ENCODE measurements around the gene IQGAP1. TPM values are rescaled to one million over a fixed set of nuclear protein-coding genes. Genes with fewer than 3 reads are reported as not detected.
"Not testable (repeated sequence)": the region's sequence is repeated elsewhere in the genome, so short reads cannot be mapped to it uniquely, and the experiment has no call there.

The IQGAP1 gene
- total and polyA plus RNA-seq, 9 of the 15 experiments (the other 6 are each of a cell fraction or from before 2014, with no cell fraction given): 37.6 to 143 (median 77.7) TPM

DNA sequence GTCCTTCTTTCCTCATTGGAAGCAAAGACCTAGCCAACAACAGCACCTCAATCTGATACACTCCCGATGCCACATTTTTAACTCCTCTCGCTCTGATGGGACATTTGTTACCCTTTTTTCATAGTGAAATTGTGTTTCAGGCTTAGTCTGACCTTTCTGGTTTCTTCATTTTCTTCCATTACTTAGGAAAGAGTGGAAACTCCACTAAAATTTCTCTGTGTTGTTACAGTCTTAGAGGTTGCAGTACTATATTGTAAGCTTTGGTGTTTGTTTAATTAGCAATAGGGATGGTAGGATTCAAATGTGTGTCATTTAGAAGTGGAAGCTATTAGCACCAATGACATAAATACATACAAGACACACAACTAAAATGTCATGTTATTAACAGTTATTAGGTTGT is 112.1 kb downstream of the IQGAP1 start (continued):
- TF ChIP-seq, protein P1, sequence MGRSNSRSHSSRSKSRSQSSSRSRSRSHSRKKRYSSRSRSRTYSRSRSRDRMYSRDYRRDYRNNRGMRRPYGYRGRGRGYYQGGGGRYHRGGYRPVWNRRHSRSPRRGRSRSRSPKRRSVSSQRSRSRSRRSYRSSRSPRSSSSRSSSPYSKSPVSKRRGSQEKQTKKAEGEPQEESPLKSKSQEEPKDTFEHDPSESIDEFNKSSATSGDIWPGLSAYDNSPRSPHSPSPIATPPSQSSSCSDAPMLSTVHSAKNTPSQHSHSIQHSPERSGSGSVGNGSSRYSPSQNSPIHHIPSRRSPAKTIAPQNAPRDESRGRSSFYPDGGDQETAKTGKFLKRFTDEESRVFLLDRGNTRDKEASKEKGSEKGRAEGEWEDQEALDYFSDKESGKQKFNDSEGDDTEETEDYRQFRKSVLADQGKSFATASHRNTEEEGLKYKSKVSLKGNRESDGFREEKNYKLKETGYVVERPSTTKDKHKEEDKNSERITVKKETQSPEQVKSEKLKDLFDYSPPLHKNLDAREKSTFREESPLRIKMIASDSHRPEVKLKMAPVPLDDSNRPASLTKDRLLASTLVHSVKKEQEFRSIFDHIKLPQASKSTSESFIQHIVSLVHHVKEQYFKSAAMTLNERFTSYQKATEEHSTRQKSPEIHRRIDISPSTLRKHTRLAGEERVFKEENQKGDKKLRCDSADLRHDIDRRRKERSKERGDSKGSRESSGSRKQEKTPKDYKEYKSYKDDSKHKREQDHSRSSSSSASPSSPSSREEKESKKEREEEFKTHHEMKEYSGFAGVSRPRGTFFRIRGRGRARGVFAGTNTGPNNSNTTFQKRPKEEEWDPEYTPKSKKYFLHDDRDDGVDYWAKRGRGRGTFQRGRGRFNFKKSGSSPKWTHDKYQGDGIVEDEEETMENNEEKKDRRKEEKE (IDR thresholded peaks at IDR 0.05; ENCODE audit: borderline replicate concordance in 1 of 2, control insufficient read depth in 1 of 2, low read depth in 2 of 2, low read length in 1 of 2): no peak
- TF ChIP-seq, protein P2, sequence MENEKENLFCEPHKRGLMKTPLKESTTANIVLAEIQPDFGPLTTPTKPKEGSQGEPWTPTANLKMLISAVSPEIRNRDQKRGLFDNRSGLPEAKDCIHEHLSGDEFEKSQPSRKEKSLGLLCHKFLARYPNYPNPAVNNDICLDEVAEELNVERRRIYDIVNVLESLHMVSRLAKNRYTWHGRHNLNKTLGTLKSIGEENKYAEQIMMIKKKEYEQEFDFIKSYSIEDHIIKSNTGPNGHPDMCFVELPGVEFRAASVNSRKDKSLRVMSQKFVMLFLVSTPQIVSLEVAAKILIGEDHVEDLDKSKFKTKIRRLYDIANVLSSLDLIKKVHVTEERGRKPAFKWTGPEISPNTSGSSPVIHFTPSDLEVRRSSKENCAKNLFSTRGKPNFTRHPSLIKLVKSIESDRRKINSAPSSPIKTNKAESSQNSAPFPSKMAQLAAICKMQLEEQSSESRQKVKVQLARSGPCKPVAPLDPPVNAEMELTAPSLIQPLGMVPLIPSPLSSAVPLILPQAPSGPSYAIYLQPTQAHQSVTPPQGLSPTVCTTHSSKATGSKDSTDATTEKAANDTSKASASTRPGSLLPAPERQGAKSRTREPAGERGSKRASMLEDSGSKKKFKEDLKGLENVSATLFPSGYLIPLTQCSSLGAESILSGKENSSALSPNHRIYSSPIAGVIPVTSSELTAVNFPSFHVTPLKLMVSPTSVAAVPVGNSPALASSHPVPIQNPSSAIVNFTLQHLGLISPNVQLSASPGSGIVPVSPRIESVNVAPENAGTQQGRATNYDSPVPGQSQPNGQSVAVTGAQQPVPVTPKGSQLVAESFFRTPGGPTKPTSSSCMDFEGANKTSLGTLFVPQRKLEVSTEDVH (IDR thresholded peaks at IDR 0.05; ENCODE audit: low read depth, partially characterized antibody): no peak
- TF ChIP-seq MECOM (CRISPR knock-in tag; IDR thresholded peaks at IDR 0.05) (no peak), RBFOX2 (IDR thresholded peaks at IDR 0.05; ENCODE audit: low read depth, low read length) (no peak)

DNA sequence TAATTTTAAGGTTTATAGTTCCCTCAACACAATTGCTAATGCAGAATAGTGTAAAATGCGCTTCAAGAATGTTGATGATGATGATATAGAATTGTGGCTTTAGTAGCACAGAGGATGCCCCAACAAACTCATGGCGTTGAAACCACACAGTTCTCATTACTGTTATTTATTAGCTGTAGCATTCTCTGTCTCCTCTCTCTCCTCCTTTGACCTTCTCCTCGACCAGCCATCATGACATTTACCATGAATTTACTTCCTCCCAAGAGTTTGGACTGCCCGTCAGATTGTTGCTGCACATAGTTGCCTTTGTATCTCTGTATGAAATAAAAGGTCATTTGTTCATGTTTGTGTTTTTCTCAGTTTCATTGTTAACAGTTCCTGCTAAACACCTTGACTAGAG is 113.9 kb downstream of the IQGAP1 start:
- H3K4me3 ChIP-seq: no peak overlapping the region
- FAIRE-seq: no peak
- in situ Hi-C loops (cut with MboI) (no loop called here), intact Hi-C loops (cut with micrococcal nuclease) (no loop called here)
- WGBS (ENCODE audit: insufficient coverage, low coverage, missing lambda C conversion rate): 76% methylated on average over 4 of the region's 4 CpGs
- no peak for TF ChIP-seq RNF2 (IDR thresholded peaks at IDR 0.05)
- TF ChIP-seq NELFE (IDR thresholded peaks at IDR 0.05; ENCODE audit: insufficient read depth, insufficient read length): no peak
- no peak for TF ChIP-seq ZFP36 (IDR thresholded peaks at IDR 0.05; ENCODE audit: low read depth, low read length, partially characterized antibody)
- no TSS peak for BruUV-seq (replicated peaks)
- no peak for ATAC-seq
- no peak overlapping the region for H2AFZ ChIP-seq (ENCODE audit: low read depth, low read length)
- DNase-seq (ENCODE audit: extremely low read depth in 1 of 4, low spot score in 3 of 4): no peak
- H3K4me2 ChIP-seq (ENCODE audit: insufficient read depth, low read length): no peak overlapping the region
- H3K4me1 ChIP-seq (replicated peaks in 1 of 2; ENCODE audit: control insufficient read depth in 2 of 2, insufficient read depth in 2 of 2, low read length in 2 of 2): no peaks in the 10 kb centered on the region
- POLR2A ChIA-PET: interaction anchor here (2.0 kb wide), 1 partner anchor 10 kb away, joined by 6 read pairs; no protein-coding TSS in a partner anchor
- no peak overlapping the region for H3K9ac ChIP-seq (ENCODE audit: insufficient read depth in 1 of 2, low read depth in 2 of 2, low read length in 2 of 2)
- H4K20me1 ChIP-seq (replicated peaks; ENCODE audit: control insufficient read depth, insufficient read depth, low read length): no peaks in the 10 kb centered on the region
- no peak overlapping the region for H3K27ac ChIP-seq (ENCODE audit: extremely low read depth, low read depth, low read length)
- H3K79me2 ChIP-seq (ENCODE audit: control insufficient read depth, insufficient read depth, low read length): no peaks in the 10 kb centered on the region
- no peaks in the 10 kb centered on the region for H3K27me3 ChIP-seq (ENCODE audit: control insufficient read depth in 2 of 2, insufficient read depth in 2 of 2, low read length in 2 of 2)
- CTCF ChIA-PET (ENCODE audit: low intra/inter-chr PET ratio): no interaction called here
- peaks cover 26% of the 10 kb centered on the region for H3K36me3 ChIP-seq (ENCODE audit: control insufficient read depth, insufficient read depth, low read length)
- H3K9me1 ChIP-seq (ENCODE audit: control insufficient read depth, insufficient read depth, low read length): no peaks in the 10 kb centered on the region
- no peaks in the 10 kb centered on the region for H3K9me3 ChIP-seq (replicated peaks; ENCODE audit: control insufficient read depth, insufficient read depth, low read depth, low read length)

DNA sequence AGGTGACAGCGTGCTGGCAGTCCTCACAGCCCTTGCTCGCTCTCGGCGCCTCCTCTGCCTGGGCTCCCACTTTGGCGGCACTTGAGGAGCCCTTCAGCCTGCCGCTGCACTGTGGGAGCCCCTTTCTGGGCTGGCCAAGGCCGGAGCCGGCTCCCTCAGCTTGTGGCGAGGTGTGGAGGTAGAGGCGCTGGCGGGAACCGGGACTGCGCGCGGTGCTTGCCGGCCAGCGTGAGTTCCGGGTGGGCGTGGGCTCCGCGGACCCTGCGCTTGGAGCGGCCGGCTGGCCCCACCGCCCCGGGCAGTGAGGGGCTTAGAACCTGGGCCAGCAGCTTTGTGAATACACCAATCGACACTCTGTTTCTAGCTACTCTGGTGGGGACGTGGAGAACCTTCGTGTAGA is 122.7 kb downstream of the IQGAP1 start:
- H3K4me3 ChIP-seq; H3K4me2 ChIP-seq (ENCODE audit: insufficient read depth, low read length); ATAC-seq; BruUV-seq (replicated peaks); H3K9me1 ChIP-seq (ENCODE audit: control insufficient read depth, insufficient read depth, low read length); H3K27ac ChIP-seq (ENCODE audit: extremely low read depth, low read depth, low read length); H3K79me2 ChIP-seq (ENCODE audit: control insufficient read depth, insufficient read depth, low read length); H2AFZ ChIP-seq (ENCODE audit: low read depth, low read length); H3K36me3 ChIP-seq (ENCODE audit: control insufficient read depth, insufficient read depth, low read length); in situ Hi-C loops (cut with MboI); H4K20me1 ChIP-seq (replicated peaks; ENCODE audit: control insufficient read depth, insufficient read depth, low read length); CTCF ChIA-PET (ENCODE audit: low intra/inter-chr PET ratio); FAIRE-seq; H3K9ac ChIP-seq (ENCODE audit: insufficient read depth in 1 of 2, low read depth in 2 of 2, low read length in 2 of 2); intact Hi-C loops (cut with micrococcal nuclease); H3K9me3 ChIP-seq (replicated peaks; ENCODE audit: control insufficient read depth, insufficient read depth, low read depth, low read length); DNase-seq (ENCODE audit: extremely low read depth in 1 of 4, low spot score in 3 of 4); H3K4me1 ChIP-seq (replicated peaks in 1 of 2; ENCODE audit: control insufficient read depth in 2 of 2, insufficient read depth in 2 of 2, low read length in 2 of 2); H3K27me3 ChIP-seq (ENCODE audit: control insufficient read depth in 2 of 2, insufficient read depth in 2 of 2, low read length in 2 of 2): not testable (repeated sequence)
- 73% methylated on average over 7 of the region's 29 CpGs for WGBS (ENCODE audit: insufficient coverage, low coverage, missing lambda C conversion rate)
- POLR2A ChIA-PET: interaction anchor here (1.8 kb wide), 1 partner anchor 10 kb away, joined by 6 read pairs; no protein-coding TSS in a partner anchor
